B cell (primary cell): ENCODE data around the gene IDH2. TPM values are rescaled to one million over a fixed set of nuclear protein-coding genes. Genes with fewer than 3 reads are reported as not detected.

ENCODE experiments used
- ATAC-seq: fragments of 200-7000 bp; cut with Tn5 transposase; one replicate; pipeline ENCODE4 v1.10.0; 2021; ENCODE audit warnings: low read depth, mild to moderate bottlenecking, moderate number of reproducible peaks, moderate library complexity
- CTCF ChIA-PET: fragments of 350-600 bp; sonication (Branson Sonifier 250); formaldehyde crosslinking; loops from one replicate; lab custom pipeline; 2021; ENCODE audit warnings: antibody characterized with exemption, inconsistent platforms; lab: Charles Lee
- POLR2A ChIA-PET: fragments of 350-600 bp; sonication (Branson Sonifier 250); formaldehyde crosslinking; loops from one replicate; lab custom pipeline; 2021; ENCODE audit warnings: antibody characterized with exemption; lab: Charles Lee
- DNase-seq: peaks from one replicate; pipeline ENCODE4 v3.0.0; 2013
- H2AFZ ChIP-seq: 2 replicates; pipeline ENCODE4 v1.6.1; 2012; ENCODE audit warnings: mild to moderate bottlenecking, low read depth, low read length; ENCODE audit not compliant: insufficient read depth, poor library complexity, severe bottlenecking
- H3K27ac ChIP-seq, 2 donors: 1 replicate in 1 of 2; 2 replicates in 1 of 2; pipeline ENCODE4 v1.5.1; 2012 to 2013; ENCODE audit warnings: low read length in 2 of 2, mild to moderate bottlenecking in 2 of 2, moderate library complexity in 1 of 2
- H3K27me3 ChIP-seq, 4 experiments: fragments of 200-600 bp in 1 of 4; sonication (generic) in 1 of 4; replicated peaks in 1 of 4; 1 replicate in 2 of 4; 2 replicates in 2 of 4; pipeline versions ENCODE4 v1.6.1 to v1.7.0; 2013 to 2016; ENCODE audit warnings: low read length in 3 of 4, mild to moderate bottlenecking in 2 of 4, mixed read lengths in 1 of 4, moderate library complexity in 1 of 4; ENCODE audit not compliant: insufficient read depth in 4 of 4, control insufficient read depth in 3 of 4; ENCODE audit errors: control extremely low read depth in 1 of 4
- H3K36me3 ChIP-seq, 2 experiments: replicated peaks in 1 of 2; 1 replicate in 1 of 2; 2 replicates in 1 of 2; pipeline versions ENCODE4 v1.6.1 to v1.7.1; 2013; ENCODE audit warnings: low read length in 1 of 2; ENCODE audit not compliant: insufficient read depth in 2 of 2, control insufficient read depth in 1 of 2; ENCODE audit errors: control extremely low read depth in 1 of 2, extremely low read depth in 1 of 2
- H3K4me1 ChIP-seq, 2 donors: fragments of 200-600 bp in 1 of 2; sonication (generic) in 1 of 2; 1 replicate in 1 of 2; 2 replicates in 1 of 2; pipeline versions ENCODE4 v1.5.1 to v1.6.1; 2013 to 2017; ENCODE audit warnings: low read length in 2 of 2; ENCODE audit not compliant: control insufficient read depth in 2 of 2, insufficient read depth in 2 of 2
- H3K4me2 ChIP-seq: replicated peaks from 2 replicates; pipeline ENCODE3; 2012; ENCODE audit warnings: mild to moderate bottlenecking, low read depth, low read length; ENCODE audit not compliant: poor library complexity, severe bottlenecking
- H3K4me3 ChIP-seq, 5 experiments: fragments of 200-600 bp in 1 of 5; sonication (generic) in 1 of 5; 1 replicate in 3 of 5; 2 replicates in 2 of 5; pipeline versions ENCODE4 v1.5.1 to v1.7.0; 2011 to 2016; ENCODE audit warnings: low read length in 4 of 5, mild to moderate bottlenecking in 4 of 5, low read depth in 2 of 5, control low read depth in 1 of 5, moderate library complexity in 1 of 5; ENCODE audit not compliant: insufficient read depth in 1 of 5; ENCODE audit errors: control extremely low read depth in 1 of 5, extremely low read depth in 1 of 5
- H3K79me2 ChIP-seq: fragments of 200-600 bp; sonication (generic); one replicate; pipeline ENCODE4 v1.6.0; 2016; ENCODE audit warnings: low read length; ENCODE audit not compliant: control insufficient read depth, insufficient read depth
- H3K9ac ChIP-seq: fragments of 200-600 bp; sonication (generic); 2 replicates; pipeline ENCODE4 v1.6.1; 2017; ENCODE audit warnings: mild to moderate bottlenecking, low read length, moderate library complexity
- H3K9me3 ChIP-seq, 3 donors: one replicate each; pipeline versions ENCODE4 v1.6.1 to v1.7.1; 2013; ENCODE audit warnings: low read length in 2 of 3; ENCODE audit not compliant: control insufficient read depth in 2 of 3, insufficient read depth in 1 of 3; ENCODE audit errors: control extremely low read depth in 1 of 3
- H4K20me1 ChIP-seq: 2 replicates; pipeline ENCODE4 v1.6.0; 2012; ENCODE audit warnings: mild to moderate bottlenecking, low read length; ENCODE audit not compliant: insufficient read depth, control insufficient read depth, poor library complexity, severe bottlenecking
- H3K27ac Mint-ChIP-seq: one replicate; pipeline ENCODE4 v1.8.0; 2021; ENCODE audit warnings: mixed read lengths
- H3K27me3 Mint-ChIP-seq: one replicate; pipeline ENCODE4 v1.8.0; 2021; ENCODE audit warnings: mixed read lengths
- H3K4me1 Mint-ChIP-seq: one replicate; pipeline ENCODE4 v1.8.0; 2021; ENCODE audit warnings: mixed read lengths
- H3K4me3 Mint-ChIP-seq: one replicate; pipeline ENCODE4 v1.8.0; 2021; ENCODE audit warnings: mixed read lengths
- H3K9me3 Mint-ChIP-seq: one replicate; pipeline ENCODE4 v1.8.0; 2022; ENCODE audit warnings: mixed read lengths; ENCODE audit not compliant: insufficient read depth
- CTCF ChIP-seq: fragments of 200-600 bp; IDR thresholded peaks from one replicate; pipeline ENCODE4 v1.8.0; 2022; ENCODE audit warnings: antibody characterized with exemption, mild to moderate bottlenecking
- EZH2 ChIP-seq: IDR thresholded peaks from 2 replicates; pipeline ENCODE4 v1.6.1; 2012; ENCODE audit warnings: borderline replicate concordance, low read depth, mild to moderate bottlenecking, moderate library complexity, low read length; ENCODE audit not compliant: insufficient read depth, poor library complexity, severe bottlenecking
- WGBS: methylation state at CpG from one replicate; pipeline ENCODE4 v1.1.5; 2013; ENCODE audit warnings: missing lambda C conversion rate; ENCODE audit not compliant: insufficient coverage; 5-methylcytosine and 5-hydroxymethylcytosine counted together
- intact Hi-C: fragments of 100-400 bp; cut with micrococcal nuclease; formaldehyde crosslinking; loops from one replicate; pipeline ENCODE4 v1.10.0; 2022
- polyA plus RNA-seq: library from polyadenylated mRNA; depleted of rRNA; stranded (reverse); fragments of >200 nt; gene quantifications from 2 replicates; pipeline ENCODE4 v1.2.3, GENCODE V29; 2012
- total RNA-seq, 2 donors: library from RNA; stranded (reverse); fragments of 120-200 nt in 1 of 2; gene quantifications; 1 replicate in 1 of 2; 2 replicates in 1 of 2; pipeline versions ENCODE4 v1.2.3 to v1.2.4, GENCODE V29; 2013 to 2022

The IDH2 gene
- total and polyA plus RNA-seq, 2 donors (not counting 1 experiment from before 2014, with no cell fraction given): 30.7 to 35.8 TPM

GRCh38 chr15:90080818-90081393 lies 21.4 kb downstream of the IDH2 start:
- H3K27me3 ChIP-seq: no peaks in the 10 kb centered on the region
- no peak overlapping the region for H2AFZ ChIP-seq
- H3K4me1 Mint-ChIP-seq: peaks cover 10% of the 10 kb centered on the region
- WGBS: 95% methylated on average over 9 of the region's 11 CpGs
- TF ChIP-seq EZH2 (no peak), CTCF (no peak)
- no peak overlapping the region for H3K27ac ChIP-seq
- H3K9me3 ChIP-seq: no peaks in the 10 kb centered on the region
- H4K20me1 ChIP-seq: no peaks in the 10 kb centered on the region
- ATAC-seq: no peak
- H3K79me2 ChIP-seq: no peaks in the 10 kb centered on the region
- no peaks in the 10 kb centered on the region for H3K9me3 Mint-ChIP-seq
- peaks cover 0 to 51% of the 10 kb centered on the region in 2 experiments for H3K36me3 ChIP-seq
- no peak overlapping the region for H3K4me3 ChIP-seq
- no peak overlapping the region for H3K4me2 ChIP-seq
- no peaks in the 10 kb centered on the region for H3K4me1 ChIP-seq
- intact Hi-C loops: no loop called here
- no peak overlapping the region for H3K9ac ChIP-seq
- no peak overlapping the region for H3K4me3 Mint-ChIP-seq
- POLR2A ChIA-PET: interaction anchor here (0.6 kb wide), 1 partner anchor 176 kb away, joined by 4 read pairs; no protein-coding TSS in a partner anchor
- no peak for DNase-seq
- CTCF ChIA-PET: interaction anchor here (1.2 to 2.7 kb wide), 3 partner anchors 10 to 206 kb away, joined by 3 to 13 read pairs (median 6); no protein-coding TSS in a partner anchor
- H3K27me3 Mint-ChIP-seq: no peaks in the 10 kb centered on the region
- no peak overlapping the region for H3K27ac Mint-ChIP-seq

GRCh38 chr15:90080458-90080755 lies 21.9 kb downstream of the IDH2 start:
- H3K27ac ChIP-seq: no peak overlapping the region
- Mint-ChIP-seq H3K4me3 (no peak overlapping the region), H3K27ac (no peak overlapping the region), H3K27me3 (no peaks in the 10 kb centered on the region), H3K9me3 (no peaks in the 10 kb centered on the region), H3K4me1 (peaks cover 10% of the 10 kb centered on the region)
- H3K9ac ChIP-seq: no peak overlapping the region
- no peaks in the 10 kb centered on the region for H3K4me1 ChIP-seq
- no peaks in the 10 kb centered on the region for H4K20me1 ChIP-seq
- no peaks in the 10 kb centered on the region for H3K27me3 ChIP-seq
- no peak overlapping the region for H3K4me3 ChIP-seq
- H3K9me3 ChIP-seq: no peaks in the 10 kb centered on the region
- no peak for ATAC-seq
- no peak for DNase-seq
- ChIA-PET POLR2A (interaction anchor here (0.6 to 0.7 kb wide), 2 partner anchors 175 to 315 kb away, joined by 4 read pairs; no protein-coding TSS in a partner anchor), CTCF (interaction anchor here (0.7 to 2.7 kb wide), 4 partner anchors 9 to 206 kb away, joined by 3 to 13 read pairs (median 4); no protein-coding TSS in a partner anchor)
- intact Hi-C loops: no loop called here
- 95% methylated on average over 9 of the region's 9 CpGs for WGBS
- no peaks in the 10 kb centered on the region for H3K79me2 ChIP-seq
- H3K4me2 ChIP-seq: no peak overlapping the region
- H3K36me3 ChIP-seq: peaks cover 0 to 47% of the 10 kb centered on the region in 2 experiments
- TF ChIP-seq EZH2 (no peak), CTCF (no peak)
- no peak overlapping the region for H2AFZ ChIP-seq
